ENCODE results near the gene SSRP1. TPM values are rescaled to one million over a fixed set of nuclear protein-coding genes. Genes with fewer than 3 reads are reported as not detected.
A peak's percentile ranks its signal among the peaks of the same experiment; 100 is the strongest.

SSRP1 gene
- total and polyA plus RNA-seq, 4 donors, result 34.6 to 135 (median 110) TPM

- peaks cover 80% of the 10 kb centered on the region for H3K36me3 ChIP-seq (ENCODE audit: control insufficient read depth, insufficient read depth, low read length)
- no peaks in the 10 kb centered on the region for H3K27me3 ChIP-seq (ENCODE audit: control insufficient read depth, insufficient read depth, low read length)
- WGBS (ENCODE audit: insufficient coverage), result 93% methylated on average over 9 of the region's 9 CpGs
- H3K4me1 ChIP-seq (ENCODE audit: control insufficient read depth, insufficient read depth, low read length), result peaks cover 23% of the 10 kb centered on the region
- no peaks in the 10 kb centered on the region for H3K9me3 ChIP-seq (ENCODE audit: control insufficient read depth, insufficient read depth, low read length)
- H3K27ac ChIP-seq (ENCODE audit: low read depth, low read length), result no peak overlapping the region
- DNase-seq (ENCODE audit: low read depth in 4 of 6, low spot score in 6 of 6), result no peak
- H3K4me3 ChIP-seq (ENCODE audit: low read depth, low read length), result no peak overlapping the region
Observed at GRCh38 chr11:57330029-57330428, 5.7 kb downstream of the SSRP1 start.

- Histone ChIP-seq H3K27ac (ENCODE audit: low read depth, low read length) (no peak overlapping the region), H3K4me3 (ENCODE audit: low read depth, low read length) (no peak overlapping the region), H3K4me1 (ENCODE audit: control insufficient read depth, insufficient read depth, low read length) (peaks cover 24% of the 10 kb centered on the region), H3K36me3 (ENCODE audit: control insufficient read depth, insufficient read depth, low read length) (peaks cover 70% of the 10 kb centered on the region), H3K27me3 (ENCODE audit: control insufficient read depth, insufficient read depth, low read length) (no peaks in the 10 kb centered on the region), H3K9me3 (ENCODE audit: control insufficient read depth, insufficient read depth, low read length) (no peaks in the 10 kb centered on the region)
- 94% methylated on average over 5 of the region's 5 CpGs for WGBS (ENCODE audit: insufficient coverage)
- no peak for DNase-seq (ENCODE audit: low read depth in 4 of 6, low spot score in 6 of 6)
Observed at GRCh38 chr11:57327721-57328120, 8.0 kb downstream of the SSRP1 start.

- Histone ChIP-seq H3K9me3 (ENCODE audit: control insufficient read depth, insufficient read depth, low read length) (no peaks in the 10 kb centered on the region), H3K27ac (ENCODE audit: low read depth, low read length) (peak overlapping the region; percentile 96), H3K4me1 (ENCODE audit: control insufficient read depth, insufficient read depth, low read length) (peaks cover 37% of the 10 kb centered on the region), H3K4me3 (ENCODE audit: low read depth, low read length) (peak overlapping the region; percentile 71), H3K27me3 (ENCODE audit: control insufficient read depth, insufficient read depth, low read length) (no peaks in the 10 kb centered on the region), H3K36me3 (ENCODE audit: control insufficient read depth, insufficient read depth, low read length) (peaks cover 61% of the 10 kb centered on the region)
- 8% methylated on average over 6 of the region's 6 CpGs for WGBS (ENCODE audit: insufficient coverage)
- no peak for DNase-seq (ENCODE audit: low read depth in 4 of 6, low spot score in 6 of 6)
Observed at GRCh38 chr11:57325735-57326048, 10.0 kb downstream of the SSRP1 start.

- WGBS (ENCODE audit: insufficient coverage), result under 1% methylated on average over 56 of the region's 61 CpGs
- Histone ChIP-seq H3K9me3 (ENCODE audit: control insufficient read depth, insufficient read depth, low read length) (no peaks in the 10 kb centered on the region), H3K4me1 (ENCODE audit: control insufficient read depth, insufficient read depth, low read length) (peaks cover 41% of the 10 kb centered on the region), H3K36me3 (ENCODE audit: control insufficient read depth, insufficient read depth, low read length) (peaks cover 61% of the 10 kb centered on the region), H3K4me3 (ENCODE audit: low read depth, low read length) (peak within 1 kb of the TSS; percentile 71), H3K27me3 (ENCODE audit: control insufficient read depth, insufficient read depth, low read length) (no peaks in the 10 kb centered on the region), H3K27ac (ENCODE audit: low read depth, low read length) (peak within 1 kb of the TSS; percentile 97)
- DNase-seq (ENCODE audit: low read depth in 4 of 6, low spot score in 6 of 6), result peak; percentile 77 to 99 (median 90)
Observed at GRCh38 chr11:57324886-57325734, 10.6 kb downstream of the SSRP1 start, which contains the start of gene TNKS1BP1. Gene TNKS1BP1, minus strand, starts transcription at chr11:57324952. Its CDS starts 3,067 bp downstream, at chr11:57321885.

- H3K27ac ChIP-seq (ENCODE audit: low read depth, low read length), result peak overlapping the region; percentile 97
- peaks cover 59% of the 10 kb centered on the region for H3K36me3 ChIP-seq (ENCODE audit: control insufficient read depth, insufficient read depth, low read length)
- under 1% methylated on average over 35 of the region's 64 CpGs for WGBS (ENCODE audit: insufficient coverage)
- peak overlapping the region; percentile 58 for H3K4me3 ChIP-seq (ENCODE audit: low read depth, low read length)
- H3K27me3 ChIP-seq (ENCODE audit: control insufficient read depth, insufficient read depth, low read length), result no peaks in the 10 kb centered on the region
- peak in 2 of 6 donors; percentile 85 to 89 for DNase-seq (ENCODE audit: low read depth in 4 of 6, low spot score in 6 of 6)
- no peaks in the 10 kb centered on the region for H3K9me3 ChIP-seq (ENCODE audit: control insufficient read depth, insufficient read depth, low read length)
- peaks cover 43% of the 10 kb centered on the region for H3K4me1 ChIP-seq (ENCODE audit: control insufficient read depth, insufficient read depth, low read length)
Observed at GRCh38 chr11:57324154-57324885, 11.4 kb downstream of the SSRP1 start.

GRCh38 chr11:57323855-57324153 is 11.9 kb downstream of the SSRP1 start:
- peak overlapping the region; percentile 97 for H3K27ac ChIP-seq (ENCODE audit: low read depth, low read length)
- peaks cover 43% of the 10 kb centered on the region for H3K4me1 ChIP-seq (ENCODE audit: control insufficient read depth, insufficient read depth, low read length)
- H3K36me3 ChIP-seq (ENCODE audit: control insufficient read depth, insufficient read depth, low read length), result peaks cover 57% of the 10 kb centered on the region
- no peak for DNase-seq (ENCODE audit: low read depth in 4 of 6, low spot score in 6 of 6)
- WGBS (ENCODE audit: insufficient coverage), result 9% methylated on average over 6 of the region's 9 CpGs
- H3K4me3 ChIP-seq (ENCODE audit: low read depth, low read length), result peak overlapping the region; percentile 58
- no peaks in the 10 kb centered on the region for H3K9me3 ChIP-seq (ENCODE audit: control insufficient read depth, insufficient read depth, low read length)
- no peaks in the 10 kb centered on the region for H3K27me3 ChIP-seq (ENCODE audit: control insufficient read depth, insufficient read depth, low read length)

- H3K9me3 ChIP-seq (ENCODE audit: control insufficient read depth, insufficient read depth, low read length), result no peaks in the 10 kb centered on the region
- H3K36me3 ChIP-seq (ENCODE audit: control insufficient read depth, insufficient read depth, low read length), result peaks cover 57% of the 10 kb centered on the region
- H3K4me3 ChIP-seq (ENCODE audit: low read depth, low read length), result peak overlapping the region; percentile 58
- 89% methylated on average over 1 of the region's 3 CpGs for WGBS (ENCODE audit: insufficient coverage)
- H3K27ac ChIP-seq (ENCODE audit: low read depth, low read length), result peak overlapping the region; percentile 97
- DNase-seq (ENCODE audit: low read depth in 4 of 6, low spot score in 6 of 6), result peak in 1 of 6 donors; percentile 19
- H3K27me3 ChIP-seq (ENCODE audit: control insufficient read depth, insufficient read depth, low read length), result no peaks in the 10 kb centered on the region
- peaks cover 46% of the 10 kb centered on the region for H3K4me1 ChIP-seq (ENCODE audit: control insufficient read depth, insufficient read depth, low read length)
Observed at GRCh38 chr11:57323167-57323854, 12.4 kb downstream of the SSRP1 start.

- H3K27ac ChIP-seq (ENCODE audit: low read depth, low read length), result peak overlapping the region; percentile 97
- peaks cover 56% of the 10 kb centered on the region for H3K36me3 ChIP-seq (ENCODE audit: control insufficient read depth, insufficient read depth, low read length)
- H3K4me3 ChIP-seq (ENCODE audit: low read depth, low read length), result peak overlapping the region; percentile 9
- DNase-seq (ENCODE audit: low read depth in 4 of 6, low spot score in 6 of 6), result peak in 3 of 6 donors; percentile 68 to 91 (median 85)
- no peaks in the 10 kb centered on the region for H3K9me3 ChIP-seq (ENCODE audit: control insufficient read depth, insufficient read depth, low read length)
- no peaks in the 10 kb centered on the region for H3K27me3 ChIP-seq (ENCODE audit: control insufficient read depth, insufficient read depth, low read length)
- WGBS (ENCODE audit: insufficient coverage), result 10% methylated on average over 3 of the region's 13 CpGs
- peaks cover 54% of the 10 kb centered on the region for H3K4me1 ChIP-seq (ENCODE audit: control insufficient read depth, insufficient read depth, low read length)
Observed at GRCh38 chr11:57322256-57323166, 13.2 kb downstream of the SSRP1 start.

All from spinal cord (tissue), 10 donors.